ENCODE measurements around the gene ZNF394.

The ZNF394 gene

GRCh38 chr7:99455874-99456273, 44.2 kb downstream of the ZNF394 start:
- TF ChIP-seq CTCF (IDR thresholded peaks at IDR 0.05; ENCODE audit: low read depth, low read length), result no peak
- no peak overlapping the region for H3K4me3 ChIP-seq (replicated peaks in 1 of 2; ENCODE audit: low read depth in 2 of 2, low read length in 2 of 2)
- DNase-seq (ENCODE audit: low read depth in 2 of 2), result no peak

GRCh38 chr7:99453105-99453504, 47.0 kb downstream of the ZNF394 start:
- no peak for TF ChIP-seq CTCF (IDR thresholded peaks at IDR 0.05; ENCODE audit: low read depth, low read length)
- DNase-seq (ENCODE audit: low read depth in 2 of 2), result no peak

DNA sequence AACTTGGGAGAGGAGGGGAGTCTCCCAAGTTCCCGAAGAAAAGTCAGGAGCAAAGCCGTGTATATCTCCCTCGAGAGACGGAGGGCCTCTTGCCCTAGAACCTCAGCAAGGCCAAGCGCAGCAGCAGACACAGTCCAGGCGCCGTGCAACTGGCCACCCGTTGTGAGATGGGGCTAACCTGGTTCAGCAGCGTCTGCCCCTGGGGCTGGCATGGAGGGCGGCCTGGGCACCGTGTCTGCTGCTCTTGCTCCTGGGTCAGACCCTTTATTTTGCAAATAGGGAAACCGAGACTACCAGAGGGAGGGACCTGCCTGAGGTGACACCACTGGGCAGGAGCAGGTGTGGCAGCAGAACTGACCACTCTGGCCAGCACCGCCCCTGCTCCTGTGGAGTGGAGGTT, 47.5 kb downstream of the ZNF394 start:
- H3K4me3 ChIP-seq (replicated peaks in 1 of 2; ENCODE audit: low read depth in 2 of 2, low read length in 2 of 2), result no peak overlapping the region
- no peak for DNase-seq (ENCODE audit: low read depth in 2 of 2)

More at GRCh38 chr7:99453105-99453504, 47.0 kb downstream of the ZNF394 start:
- no peak overlapping the region for H3K4me3 ChIP-seq (replicated peaks in 1 of 2; ENCODE audit: low read depth in 2 of 2, low read length in 2 of 2)

DNA sequence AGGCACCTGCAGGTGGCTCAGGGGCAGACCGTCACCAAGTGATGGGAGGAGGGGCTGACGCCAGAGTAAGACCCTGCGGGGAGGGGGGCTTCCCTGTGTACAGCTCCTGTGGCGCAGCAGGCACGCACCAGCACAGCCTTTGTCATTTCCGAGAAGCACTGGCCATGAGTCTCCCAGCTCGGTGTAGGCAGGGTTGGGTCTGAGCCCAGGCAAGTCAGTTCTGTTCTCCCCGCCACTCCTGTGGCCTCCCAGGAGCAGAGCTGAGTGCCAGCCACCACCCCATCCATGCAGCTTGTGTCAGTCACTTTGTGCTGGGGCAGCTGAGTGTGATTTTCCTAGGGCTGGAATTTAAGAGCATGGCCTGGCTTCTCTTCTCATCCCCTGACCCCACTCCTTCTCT, 48.1 kb downstream of the ZNF394 start:
- DNase-seq (ENCODE audit: low read depth in 2 of 2), result no peak
- no peak overlapping the region for H3K4me3 ChIP-seq (replicated peaks in 1 of 2; ENCODE audit: low read depth in 2 of 2, low read length in 2 of 2)
- no peak for TF ChIP-seq CTCF (IDR thresholded peaks at IDR 0.05; ENCODE audit: low read depth, low read length)

More for the DNA sequence above, 47.5 kb downstream of the ZNF394 start:
- no peak for TF ChIP-seq CTCF (IDR thresholded peaks at IDR 0.05; ENCODE audit: low read depth, low read length)

DNA sequence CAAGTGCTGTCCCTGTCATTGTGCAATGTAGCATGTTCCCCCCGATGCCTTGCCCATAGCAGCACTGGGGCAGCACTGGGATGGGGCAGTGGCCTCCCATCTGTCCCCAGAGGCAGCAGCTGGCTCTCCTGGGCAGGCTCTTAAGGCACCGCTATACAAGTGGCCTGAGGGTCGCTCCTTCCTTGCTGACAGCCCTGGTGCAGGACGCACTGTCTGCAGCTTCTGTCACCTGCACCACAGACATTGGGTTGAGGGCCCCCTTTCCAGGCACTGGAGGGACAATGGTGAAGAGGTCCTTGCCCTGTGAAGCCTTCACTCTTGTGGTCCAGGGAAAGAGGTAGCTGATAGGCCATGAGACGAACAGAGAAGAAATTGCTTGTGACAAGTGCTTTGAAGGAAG, 50.8 kb downstream of the ZNF394 start:
- no peak overlapping the region for H3K4me3 ChIP-seq (replicated peaks in 1 of 2; ENCODE audit: low read depth in 2 of 2, low read length in 2 of 2)
- no peak for TF ChIP-seq CTCF (IDR thresholded peaks at IDR 0.05; ENCODE audit: low read depth, low read length)
- no peak for DNase-seq (ENCODE audit: low read depth in 2 of 2)

- no peak for TF ChIP-seq CTCF (IDR thresholded peaks at IDR 0.05; ENCODE audit: low read depth, low read length)
- DNase-seq (ENCODE audit: low read depth in 2 of 2), result no peak
- H3K4me3 ChIP-seq (replicated peaks in 1 of 2; ENCODE audit: low read depth in 2 of 2, low read length in 2 of 2), result no peak overlapping the region
Measured at GRCh38 chr7:99448855-99449254, 51.2 kb downstream of the ZNF394 start.

GRCh38 chr7:99447943-99448342, 52.1 kb downstream of the ZNF394 start:
- DNase-seq (ENCODE audit: low read depth in 2 of 2), result no peak
- H3K4me3 ChIP-seq (replicated peaks in 1 of 2; ENCODE audit: low read depth in 2 of 2, low read length in 2 of 2), result no peak overlapping the region
- no peak for TF ChIP-seq CTCF (IDR thresholded peaks at IDR 0.05; ENCODE audit: low read depth, low read length)
